Lung (tissue), 12 donors: ENCODE measurements around the gene PKP3. TPM values are rescaled to one million over a fixed set of nuclear protein-coding genes. Genes with fewer than 3 reads are reported as not detected.

Experiments used
- ATAC-seq: fragments of 200-7000 bp; cut with Tn5 transposase; one replicate; pipeline ENCODE4 v1.9.1; 2020; ENCODE audit warnings: moderate number of reproducible peaks; ENCODE audit not compliant: insufficient read depth, low FRiP score
- DNase-seq, 3 donors: peaks; one replicate each; pipeline ENCODE4 v3.0.0-alpha.2; 2013 to 2017
- H3K27ac ChIP-seq, 2 donors: one replicate each; pipeline ENCODE4 v1.5.1; 2013; ENCODE audit warnings: mild to moderate bottlenecking in 2 of 2, moderate library complexity in 2 of 2, control low read depth in 1 of 2, inconsistent platforms in 1 of 2, low read depth in 1 of 2, low read length in 1 of 2
- H3K27me3 ChIP-seq, 3 donors: one replicate each; pipeline ENCODE4 v1.5.1; 2013; ENCODE audit warnings: low read length in 2 of 3; ENCODE audit not compliant: control insufficient read depth in 3 of 3, insufficient read depth in 3 of 3
- H3K36me3 ChIP-seq, 4 donors: one replicate each; pipeline ENCODE4 v1.5.1; 2013; ENCODE audit warnings: low read length in 4 of 4, mild to moderate bottlenecking in 1 of 4, moderate library complexity in 1 of 4; ENCODE audit not compliant: control insufficient read depth in 4 of 4, insufficient read depth in 4 of 4
- H3K4me1 ChIP-seq, 5 donors: one replicate each; pipeline ENCODE4 v1.5.1; 2013; ENCODE audit warnings: low read length in 5 of 5, mild to moderate bottlenecking in 2 of 5, moderate library complexity in 1 of 5; ENCODE audit not compliant: control insufficient read depth in 5 of 5, insufficient read depth in 5 of 5
- H3K4me3 ChIP-seq: one replicate; pipeline ENCODE4 v1.5.1; 2013; ENCODE audit warnings: mild to moderate bottlenecking, control low read depth, moderate library complexity
- H3K9ac ChIP-seq, 2 donors: one replicate each; pipeline ENCODE4 v1.5.1; 2013; ENCODE audit warnings: low read length in 2 of 2, control low read depth in 1 of 2; ENCODE audit not compliant: insufficient read depth in 1 of 2
- H3K9me3 ChIP-seq, 4 donors: one replicate each; pipeline ENCODE4 v1.5.1; 2013; ENCODE audit warnings: low read length in 3 of 4, mild to moderate bottlenecking in 1 of 4, moderate library complexity in 1 of 4; ENCODE audit not compliant: control insufficient read depth in 4 of 4, insufficient read depth in 3 of 4
- CTCF ChIP-seq: IDR thresholded peaks from 2 replicates; pipeline ENCODE4 v1.5.1; 2012; ENCODE audit warnings: mild to moderate bottlenecking; ENCODE audit errors: control extremely low read depth, extremely low read depth
- WGBS, 2 donors: extraction: QIAGEN DNeasy Blood & Tissue Kit; methylation state at CpG; one replicate each; pipeline ENCODE4 v1.1.7; 2013; 5-methylcytosine and 5-hydroxymethylcytosine counted together
- polyA plus RNA-seq, 2 donors: library from polyadenylated mRNA; stranded (reverse); fragments of 200-250 nt; gene quantifications; one replicate each; pipeline ENCODE4 v1.2.1, GENCODE V29; 2013
- total RNA-seq, 2 donors: library from RNA; depleted of rRNA in 1 of 2; stranded (reverse); fragments of >200 nt in 1 of 2; gene quantifications; one replicate each; pipeline ENCODE4 v1.2.1, GENCODE V29; 2014 to 2021
- donor health status: control.
- donor health status: control.
- donor health status: Bipolar disorder and iron deficiency.
- donor health status: healthy.
- donor health status: DM: yes; HTN: yes; CAD: no.

The PKP3 gene
- total and polyA plus RNA-seq, 4 donors, result 15.7 to 63.1 (median 40.3) TPM

GRCh38 chr11:380996-381395 is 13.0 kb upstream of the PKP3 start:
- peaks cover 0 to 8% (median 0%) of the 10 kb centered on the region in 4 donors for H3K36me3 ChIP-seq
- peaks cover 0 to 2% (median 0%) of the 10 kb centered on the region in 4 donors for H3K9me3 ChIP-seq
- 92 to 94% methylated on average over 13 to 14 of the region's 14 CpGs for WGBS, 2 donors
- no peaks in the 10 kb centered on the region for H3K27me3 ChIP-seq
- H3K27ac ChIP-seq, result no peak overlapping the region
- TF ChIP-seq CTCF, result no peak
- no peaks in the 10 kb centered on the region for H3K4me1 ChIP-seq
- H3K9ac ChIP-seq, result no peak overlapping the region
- H3K4me3 ChIP-seq, result no peak overlapping the region
- DNase-seq (no peak), ATAC-seq (no peak)

GRCh38 chr11:381501-382072 is 12.4 kb upstream of the PKP3 start:
- no peaks in the 10 kb centered on the region for H3K4me1 ChIP-seq
- peaks cover 0 to 8% (median 2%) of the 10 kb centered on the region in 4 donors for H3K9me3 ChIP-seq
- H3K36me3 ChIP-seq, result peaks cover 0 to 8% (median 0%) of the 10 kb centered on the region in 4 donors
- DNase-seq (no peak), ATAC-seq (no peak)
- no peaks in the 10 kb centered on the region for H3K27me3 ChIP-seq
- H3K27ac ChIP-seq, result no peak overlapping the region
- no peak overlapping the region for H3K9ac ChIP-seq
- no peak for TF ChIP-seq CTCF
- 71 to 84% methylated on average over 30 to 31 of the region's 35 CpGs for WGBS, 2 donors
- no peak overlapping the region for H3K4me3 ChIP-seq

- Histone ChIP-seq H3K9me3 (peaks cover 0 to 12% (median 4%) of the 10 kb centered on the region in 4 donors), H3K27me3 (no peaks in the 10 kb centered on the region), H3K9ac (no peak overlapping the region), H3K27ac (no peak overlapping the region), H3K36me3 (peaks cover 0 to 8% (median 0%) of the 10 kb centered on the region in 4 donors), H3K4me1 (no peaks in the 10 kb centered on the region), H3K4me3 (no peak overlapping the region)
- ATAC-seq (no peak), DNase-seq (no peak)
- TF ChIP-seq CTCF, result no peak
- 45 to 66% methylated on average over 11 of the region's 11 CpGs for WGBS, 2 donors
These were observed 11.9 kb upstream of the PKP3 start for GRCh38 chr11:382081-382629.
